Left kidney (tissue), 2 donors: ENCODE data around the gene CTTNBP2. TPM values are rescaled to one million over a fixed set of nuclear protein-coding genes. Genes with fewer than 3 reads are reported as not detected.

ENCODE experiments used
- DNase-seq: peaks from one replicate; pipeline ENCODE4 v3.0.0-alpha.2; 2013
- polyA plus RNA-seq: library from polyadenylated mRNA; unstranded; fragments of 120-200 nt; gene quantifications from one replicate; pipeline ENCODE4 v1.2.1, GENCODE V29; 2013; ENCODE audit not compliant: insufficient read length

Gene CTTNBP2
- polyA plus RNA-seq, 1 donor = 39.3 TPM

GRCh38 chr7:117871778-117872538 lies 1.3 kb downstream of the CTTNBP2 start:
- DNase-seq = peak; percentile 41

- no peak for DNase-seq
Observed at GRCh38 chr7:117871401-117871777, 1.9 kb downstream of the CTTNBP2 start.

GRCh38 chr7:117870448-117871130 lies 2.7 kb downstream of the CTTNBP2 start:
- no peak for DNase-seq

- DNase-seq = no peak
Observed at GRCh38 chr7:117869374-117869773, 3.9 kb downstream of the CTTNBP2 start.

GRCh38 chr7:117863618-117864017 lies 9.6 kb downstream of the CTTNBP2 start:
- no peak for DNase-seq

- no peak for DNase-seq
Observed at GRCh38 chr7:117862378-117862777, 10.9 kb downstream of the CTTNBP2 start.

- DNase-seq = no peak
Observed at GRCh38 chr7:117859246-117859812, 13.9 kb downstream of the CTTNBP2 start.

- DNase-seq = no peak
Observed at GRCh38 chr7:117858712-117859111, 14.5 kb downstream of the CTTNBP2 start.

- DNase-seq = no peak
Observed at GRCh38 chr7:117857718-117858117, 15.5 kb downstream of the CTTNBP2 start.

- no peak for DNase-seq
Observed at GRCh38 chr7:117856196-117856595, 17.0 kb downstream of the CTTNBP2 start.

GRCh38 chr7:117854186-117854585 lies 19.1 kb downstream of the CTTNBP2 start:
- no peak for DNase-seq

GRCh38 chr7:117848941-117849340 lies 24.3 kb downstream of the CTTNBP2 start:
- DNase-seq = no peak

GRCh38 chr7:117844678-117845077 lies 28.6 kb downstream of the CTTNBP2 start:
- DNase-seq = no peak

- DNase-seq = no peak
Observed at GRCh38 chr7:117841611-117842010, 31.6 kb downstream of the CTTNBP2 start.

GRCh38 chr7:117841011-117841410 lies 32.2 kb downstream of the CTTNBP2 start:
- DNase-seq = no peak

- DNase-seq = no peak
Observed at GRCh38 chr7:117839507-117839906, 33.7 kb downstream of the CTTNBP2 start.

- DNase-seq = no peak
Observed at GRCh38 chr7:117837841-117838240, 35.4 kb downstream of the CTTNBP2 start.

GRCh38 chr7:117835016-117835664 lies 38.1 kb downstream of the CTTNBP2 start:
- peak; percentile 55 for DNase-seq

- no peak for DNase-seq
Observed at GRCh38 chr7:117830422-117830954, 42.8 kb downstream of the CTTNBP2 start.

GRCh38 chr7:117829450-117830117 lies 43.7 kb downstream of the CTTNBP2 start:
- DNase-seq = no peak

GRCh38 chr7:117828825-117829224 lies 44.4 kb downstream of the CTTNBP2 start:
- no peak for DNase-seq

- no peak for DNase-seq
Observed at GRCh38 chr7:117827862-117828261, 45.4 kb downstream of the CTTNBP2 start.
